HG02870 (cell line): ENCODE results near the gene PGRMC1.
"Not testable (repeated sequence)": the region's sequence is repeated elsewhere in the genome, so short reads cannot be mapped to it uniquely, and the experiment has no call there.

Source experiments
- ATAC-seq: cut with Tn5 transposase; IDR thresholded peaks from one replicate; pipeline ENCODE4 v1.9.1; 2021; ENCODE audit warnings: mild to moderate bottlenecking, moderate library complexity; ENCODE audit not compliant: unreplicated experiment

Gene PGRMC1

GRCh38 chrX:119235872-119236622, at the start of gene PGRMC1:
TSS of gene PGRMC1 (plus strand) at chrX:119236285. CDS start at chrX:119236364, 79 bp downstream.
- peak; percentile 86 for ATAC-seq

DNA sequence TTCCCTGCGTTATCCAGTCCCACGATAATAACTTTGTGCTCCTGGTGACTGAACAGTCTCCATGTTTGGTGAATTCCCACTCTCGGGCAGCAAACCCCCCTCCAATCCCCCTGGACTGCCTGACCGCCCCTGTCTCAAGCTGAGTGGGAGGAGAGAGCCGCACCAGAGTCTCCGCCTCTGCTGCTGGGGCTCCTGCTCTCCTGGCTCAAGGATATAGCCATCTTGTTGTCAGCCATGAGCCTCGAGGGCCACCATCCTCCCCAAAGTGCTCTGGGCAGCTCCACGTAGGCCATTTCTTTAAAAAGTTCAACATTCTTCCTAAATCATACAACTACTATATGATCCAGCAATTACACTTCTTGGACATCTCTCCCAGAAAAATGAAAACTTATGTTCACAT, 49.3 kb upstream of the PGRMC1 start:
- no peak for ATAC-seq

DNA sequence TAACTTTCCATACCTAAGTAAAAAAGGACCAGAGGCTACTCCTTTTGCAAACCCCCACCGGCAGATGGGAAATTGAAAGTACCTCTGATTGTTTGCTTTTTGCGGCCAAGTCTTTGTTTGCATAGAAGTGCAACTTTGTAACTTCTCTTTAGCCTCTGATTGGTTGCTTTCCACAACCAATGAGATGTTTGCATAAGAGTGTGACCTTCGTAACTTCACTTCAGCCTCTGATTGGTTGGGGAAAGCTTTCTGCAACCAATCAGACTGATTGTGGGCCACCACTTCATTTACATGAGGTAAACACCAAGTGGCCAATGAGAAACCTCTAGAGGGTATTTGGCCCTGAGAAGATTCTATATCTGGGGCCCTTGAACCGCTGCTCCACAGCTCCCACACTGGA, 48.8 kb upstream of the PGRMC1 start:
- no peak for ATAC-seq

GRCh38 chrX:119189115-119189514, 47.0 kb upstream of the PGRMC1 start:
- no peak for ATAC-seq

DNA sequence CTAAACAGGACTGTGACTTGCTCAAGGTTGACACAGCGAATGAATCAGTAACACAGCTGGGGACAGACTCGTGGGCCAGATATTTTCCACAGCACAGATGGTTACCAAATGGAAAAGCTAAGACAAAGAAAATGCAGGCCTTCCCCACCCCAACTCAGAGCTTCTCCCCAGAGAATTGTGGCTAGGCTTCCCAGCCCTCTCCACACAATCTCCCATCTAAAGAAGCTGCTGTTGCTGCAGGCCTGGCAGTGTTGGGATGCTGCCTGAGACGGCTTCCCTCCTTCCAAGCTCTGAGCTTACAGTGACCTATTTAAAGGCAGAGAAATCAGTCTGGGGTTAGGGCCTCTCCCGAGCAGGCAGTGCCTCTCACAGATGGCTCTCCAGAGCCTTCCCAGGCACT, 46.5 kb upstream of the PGRMC1 start:
- ATAC-seq: no peak

GRCh38 chrX:119190091-119190681, 45.9 kb upstream of the PGRMC1 start:
- no peak for ATAC-seq

DNA sequence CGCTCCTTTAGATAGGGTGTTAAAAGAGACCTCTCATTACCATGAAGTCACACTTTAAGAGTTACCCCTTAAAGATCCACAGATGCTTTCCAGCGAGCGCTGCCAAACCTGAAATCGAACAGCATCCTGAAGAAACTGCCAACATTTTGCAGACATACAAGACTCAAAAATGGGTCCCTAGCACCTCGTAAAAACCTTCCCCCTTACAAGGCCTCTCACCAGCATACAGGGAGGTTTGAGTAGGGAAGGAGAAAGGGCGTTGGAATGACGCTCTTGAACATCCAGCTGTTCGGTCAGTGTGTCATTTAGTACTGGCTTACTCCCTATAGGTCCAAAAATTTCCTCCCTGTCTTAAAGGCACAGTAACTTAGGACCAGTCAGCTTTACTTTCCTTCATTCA, 45.3 kb upstream of the PGRMC1 start:
- ATAC-seq: no peak

- ATAC-seq: no peak
Measured at GRCh38 chrX:119194621-119195020, 41.5 kb upstream of the PGRMC1 start.

DNA sequence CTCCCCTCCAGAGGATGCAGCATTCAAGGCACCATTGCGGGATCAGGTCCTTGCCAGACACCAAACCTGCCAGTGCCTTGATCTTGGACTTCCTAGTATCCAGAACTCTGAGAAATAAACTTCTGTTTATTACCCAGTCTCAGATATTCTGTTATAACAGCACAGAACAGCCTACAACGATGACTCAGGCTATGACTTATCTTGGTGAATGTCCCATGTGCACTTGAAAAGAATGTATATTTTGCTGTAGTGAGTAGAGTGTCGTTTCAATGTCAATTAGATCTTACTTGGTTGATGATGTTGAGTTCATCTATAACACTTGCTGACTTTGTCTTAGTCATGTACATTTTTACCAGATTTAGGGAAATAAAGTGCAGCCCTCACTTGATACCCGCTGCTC, 34.5 kb upstream of the PGRMC1 start:
- ATAC-seq: no peak

GRCh38 chrX:119206203-119206602, 29.9 kb upstream of the PGRMC1 start:
- no peak for ATAC-seq

GRCh38 chrX:119207483-119207882, 28.6 kb upstream of the PGRMC1 start:
- not testable (repeated sequence) for ATAC-seq

DNA sequence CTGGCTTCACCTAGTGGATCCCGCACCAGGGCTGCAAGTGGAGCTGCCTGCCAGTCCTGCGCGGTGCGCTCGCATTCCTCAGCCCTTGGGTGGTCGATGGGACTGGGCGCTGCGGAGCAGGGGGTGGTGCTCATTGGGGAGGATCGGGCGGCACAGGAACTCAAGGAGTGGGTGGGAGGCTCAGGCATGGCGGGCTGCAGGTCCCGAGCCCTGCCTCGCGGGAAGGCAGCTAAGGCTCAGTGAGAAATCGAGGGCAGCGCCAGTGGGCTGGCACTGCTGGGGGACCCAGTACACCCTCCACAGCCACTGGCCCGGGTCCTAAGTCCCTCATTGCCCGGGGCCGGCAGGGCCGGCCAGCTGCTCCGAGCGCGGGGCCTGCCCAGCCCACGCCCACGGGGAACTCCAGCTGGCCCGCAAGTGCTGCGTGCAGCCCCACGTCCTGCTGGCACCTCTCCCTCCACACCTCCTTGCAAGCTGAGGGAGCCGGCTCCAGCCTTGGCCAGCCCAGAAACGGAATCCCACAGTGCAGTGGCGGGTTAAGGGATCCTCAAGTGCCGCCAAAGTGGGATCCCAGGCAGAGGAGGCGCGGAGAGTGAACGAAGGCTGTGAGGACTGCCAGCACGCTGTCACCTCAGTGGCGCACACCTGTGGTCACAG, 27.6 kb upstream of the PGRMC1 start:
- no peak for ATAC-seq

DNA sequence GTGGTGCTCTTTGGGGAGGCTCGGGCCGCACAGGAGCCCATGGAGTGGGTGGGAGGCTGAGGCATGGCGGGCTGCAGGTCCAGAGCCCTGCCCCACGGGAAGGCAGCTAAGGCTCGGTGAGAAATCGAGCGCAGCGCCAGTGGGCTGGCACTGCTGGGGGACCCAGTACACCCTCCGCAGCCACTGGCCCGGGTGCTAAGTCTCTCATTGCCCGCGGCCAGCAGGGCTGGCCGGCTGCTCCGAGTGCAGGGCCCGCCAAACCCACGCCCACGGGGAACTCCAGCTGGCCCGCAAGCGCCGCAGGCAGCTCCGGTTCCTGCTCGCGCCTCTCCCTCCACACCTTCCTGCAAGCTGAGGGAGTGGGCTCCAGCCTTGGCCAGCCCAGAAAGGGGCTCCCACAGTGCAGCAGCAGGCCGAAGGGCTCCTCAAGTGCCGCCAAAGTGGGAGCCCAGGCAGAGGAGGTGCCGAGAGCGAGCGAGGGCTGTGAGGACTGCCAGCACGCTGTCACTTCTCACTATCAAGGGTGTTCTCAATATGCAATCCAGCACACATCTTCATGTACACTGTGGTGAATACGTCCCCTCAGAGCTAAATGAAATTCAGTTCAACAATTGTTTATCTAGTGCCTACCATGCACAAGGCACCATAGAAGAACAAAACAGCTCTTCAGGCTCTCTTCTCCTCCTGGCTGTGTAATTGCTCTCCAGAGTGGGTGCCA, 25.0 kb upstream of the PGRMC1 start:
- ATAC-seq: not testable (repeated sequence)

DNA sequence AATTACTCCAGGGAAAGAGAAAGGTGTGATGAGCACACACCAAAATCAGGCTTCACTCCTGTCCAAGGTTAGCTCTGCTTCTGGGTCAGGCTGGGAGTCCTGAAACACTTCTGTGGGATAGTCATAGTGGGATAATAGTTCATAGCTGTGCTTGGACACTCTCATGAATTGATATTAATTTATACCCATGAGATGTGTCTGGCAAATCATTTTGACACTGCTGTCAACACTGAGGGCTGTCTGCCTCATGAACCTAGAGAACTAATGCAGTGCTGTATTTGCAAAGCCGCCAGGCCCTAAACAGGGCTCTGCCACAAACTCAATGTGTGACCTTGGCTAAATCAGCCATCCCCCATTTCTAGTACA, 24.5 kb upstream of the PGRMC1 start:
- no peak for ATAC-seq

GRCh38 chrX:119218198-119218597, 17.9 kb upstream of the PGRMC1 start:
- no peak for ATAC-seq

DNA sequence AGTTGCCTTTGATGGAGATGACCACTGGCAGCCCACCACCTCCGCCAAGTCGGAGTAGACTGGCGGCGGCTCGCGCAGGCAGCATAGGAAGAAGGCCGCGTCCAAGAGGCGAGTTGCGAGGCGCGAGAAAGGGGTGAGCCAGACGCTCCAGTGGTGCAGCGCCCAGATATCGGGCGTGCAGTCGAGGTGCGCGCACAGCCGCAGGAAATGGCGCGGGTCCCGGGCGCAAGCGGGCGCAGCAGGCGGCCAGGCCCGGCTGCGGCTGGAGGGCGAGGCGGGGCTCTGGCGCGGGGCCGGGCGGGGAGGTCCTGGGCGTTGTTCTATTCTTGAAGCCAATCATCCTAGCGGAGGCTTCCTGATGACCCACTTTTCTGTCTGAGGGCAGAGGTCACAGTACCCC, 13.2 kb upstream of the PGRMC1 start:
- ATAC-seq: no peak

DNA sequence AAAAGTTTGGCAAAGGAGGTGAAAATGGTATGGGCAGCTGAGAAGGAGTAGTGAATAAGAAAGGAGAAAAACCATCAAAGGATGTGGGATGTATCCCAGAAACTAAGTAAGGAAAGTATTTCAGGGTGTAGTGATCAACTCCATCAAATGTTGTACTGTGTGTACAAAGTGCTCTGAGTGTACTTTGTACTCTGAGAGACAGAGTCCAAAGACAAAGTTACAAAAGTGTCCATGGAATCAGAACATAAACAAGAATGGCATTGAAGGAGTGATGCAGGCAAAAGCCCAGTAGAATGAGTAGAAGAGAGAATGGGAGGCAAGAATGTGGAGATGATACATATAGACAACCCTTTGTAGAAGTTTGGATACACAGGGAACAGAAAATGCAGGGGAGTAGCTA, 12.3 kb upstream of the PGRMC1 start:
- no peak for ATAC-seq

GRCh38 chrX:119226446-119226845, 9.6 kb upstream of the PGRMC1 start:
- no peak for ATAC-seq

GRCh38 chrX:119228512-119229252, 7.4 kb upstream of the PGRMC1 start:
- no peak for ATAC-seq

GRCh38 chrX:119229253-119229615, 6.9 kb upstream of the PGRMC1 start:
- ATAC-seq: no peak

GRCh38 chrX:119230850-119231249, 5.2 kb upstream of the PGRMC1 start:
- ATAC-seq: no peak
